A673 (cell line): ENCODE measurements around the gene ZNF157. TPM values are rescaled to one million over a fixed set of nuclear protein-coding genes. Genes with fewer than 3 reads are reported as not detected.
"Not testable (repeated sequence)": the region's sequence is repeated elsewhere in the genome, so short reads cannot be mapped to it uniquely, and the experiment has no call there.

Experiments
- BruUV-seq: library from RNA; stranded (reverse); fragments of 400-500 nt; replicated peaks from 2 replicates; lab custom pipeline; 2021; lab: Mats Ljungman, UMichigan
- CTCF ChIA-PET: fragments of 300-600 bp; sonication (Branson Sonifier 250); formaldehyde crosslinking; loops from one replicate; lab custom pipeline; 2022; ENCODE audit warnings: antibody characterized with exemption; lab: Charles Lee
- POLR2A ChIA-PET: fragments of 300-600 bp; sonication (Branson Sonifier 250); formaldehyde crosslinking; loops from one replicate; lab custom pipeline; 2022; ENCODE audit warnings: antibody characterized with exemption; ENCODE audit not compliant: low non-redundant PET; lab: Charles Lee
- DNase-seq: peaks from one replicate; pipeline ENCODE4 v3.0.0-alpha.2; 2015; ENCODE audit warnings: low spot score
- H3K27ac ChIP-seq: fragments of 200-600 bp; sonication (generic); 2 replicates; pipeline ENCODE4 v1.5.1; 2016; ENCODE audit warnings: mixed run types, low read depth, mild to moderate bottlenecking, mixed read lengths, antibody characterized with exemption, low read length; ENCODE audit not compliant: poor library complexity, severe bottlenecking
- H3K27me3 ChIP-seq: fragments of 200-600 bp; sonication (generic); replicated peaks from 2 replicates; pipeline ENCODE4 v1.6.1; 2017; ENCODE audit warnings: mixed run types, low read depth, mild to moderate bottlenecking, mixed read lengths, antibody characterized with exemption, low read length; ENCODE audit not compliant: insufficient read depth, poor library complexity
- H3K36me3 ChIP-seq: fragments of 200-600 bp; sonication (generic); 2 replicates; pipeline ENCODE4 v1.6.1; 2016; ENCODE audit warnings: mixed run types, mild to moderate bottlenecking, mixed read lengths, antibody characterized with exemption, low read length; ENCODE audit not compliant: insufficient read depth, poor library complexity, severe bottlenecking
- H3K4me1 ChIP-seq: fragments of 200-600 bp; sonication (generic); 2 replicates; pipeline ENCODE4 v1.6.1; 2017; ENCODE audit warnings: mixed run types, mild to moderate bottlenecking, mixed read lengths, antibody characterized with exemption, low read length; ENCODE audit not compliant: insufficient read depth, poor library complexity, severe bottlenecking
- H3K4me3 ChIP-seq: fragments of 200-600 bp; sonication (generic); 2 replicates; pipeline ENCODE4 v1.5.1; 2016; ENCODE audit warnings: low read depth, mixed run types, mild to moderate bottlenecking, mixed read lengths, low read length; ENCODE audit not compliant: poor library complexity, severe bottlenecking
- H3K9me3 ChIP-seq: fragments of 200-600 bp; sonication (generic); 2 replicates; pipeline ENCODE4 v1.6.1; 2016; ENCODE audit warnings: mixed run types, low read depth, mild to moderate bottlenecking, mixed read lengths, antibody characterized with exemption, low read length; ENCODE audit not compliant: poor library complexity, severe bottlenecking
- CTCF ChIP-seq: fragments of 300-800, 200-600 bp; sonication (generic); conservative IDR thresholded peaks from 2 replicates; pipeline ENCODE4 v1.5.1; 2017; ENCODE audit warnings: low read depth, mild to moderate bottlenecking, antibody characterized with exemption, low read length, moderate library complexity, mixed read lengths
- EZH2 ChIP-seq: fragments of 200-600 bp; sonication (generic); IDR thresholded peaks from 2 replicates; pipeline ENCODE4 v1.6.1; 2017; ENCODE audit warnings: borderline replicate concordance, low read depth, mild to moderate bottlenecking, mixed read lengths, antibody characterized with exemption, low read length; ENCODE audit not compliant: poor library complexity, severe bottlenecking
- intact Hi-C: fragments of 100-400 bp; cut with micrococcal nuclease; formaldehyde crosslinking; loops from one replicate; pipeline ENCODE4 v1.10.0; 2022; ENCODE audit not compliant: unreplicated experiment
- total RNA-seq: library from RNA; stranded (reverse); gene quantifications from 2 replicates; pipeline ENCODE4 v1.2.3, GENCODE V29; 2021

Gene ZNF157
- total RNA-seq, 1 experiment from 2014 or later: not detected

DNA sequence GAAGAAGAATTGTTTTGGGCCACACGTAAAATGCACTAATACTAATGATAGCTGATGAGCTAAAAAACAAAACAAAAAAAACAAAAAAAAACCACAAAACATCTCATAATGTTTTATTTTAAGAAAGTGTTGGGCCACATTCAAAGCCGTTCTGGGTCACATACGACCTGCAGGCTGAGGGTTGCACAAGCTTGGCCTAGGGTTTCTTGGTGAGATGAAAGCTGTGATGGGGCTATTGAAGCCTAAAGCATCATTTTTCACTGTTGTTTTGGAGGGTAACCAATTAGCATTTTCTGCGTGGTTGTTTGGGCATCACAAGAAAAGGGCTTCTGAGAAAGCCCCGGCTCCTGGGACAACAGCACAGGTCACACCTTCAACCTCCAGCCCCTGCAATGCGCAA is 42.5 kb upstream of the ZNF157 start:
- BruUV-seq: no TSS peak
- H3K27me3 ChIP-seq: no peaks in the 10 kb centered on the region
- intact Hi-C loops: no loop called here
- TF ChIP-seq CTCF (no peak), EZH2 (no peak)
- H3K4me3 ChIP-seq: no peak overlapping the region
- no peaks in the 10 kb centered on the region for H3K4me1 ChIP-seq
- no peak overlapping the region for H3K27ac ChIP-seq
- no peaks in the 10 kb centered on the region for H3K9me3 ChIP-seq
- ChIA-PET CTCF (no interaction called here), POLR2A (interaction anchor here (0.5 kb wide), 1 partner anchor 1414 kb away, joined by 6 read pairs; no protein-coding TSS in a partner anchor)
- no peak for DNase-seq
- no peaks in the 10 kb centered on the region for H3K36me3 ChIP-seq

- BruUV-seq, H3K27ac ChIP-seq, CTCF ChIA-PET, H3K36me3 ChIP-seq, H3K4me1 ChIP-seq, intact Hi-C loops, H3K27me3 ChIP-seq, H3K9me3 ChIP-seq, H3K4me3 ChIP-seq, DNase-seq, POLR2A ChIA-PET: not testable (repeated sequence)
Measured at GRCh38 chrX:47332729-47333128, 37.6 kb upstream of the ZNF157 start.

DNA sequence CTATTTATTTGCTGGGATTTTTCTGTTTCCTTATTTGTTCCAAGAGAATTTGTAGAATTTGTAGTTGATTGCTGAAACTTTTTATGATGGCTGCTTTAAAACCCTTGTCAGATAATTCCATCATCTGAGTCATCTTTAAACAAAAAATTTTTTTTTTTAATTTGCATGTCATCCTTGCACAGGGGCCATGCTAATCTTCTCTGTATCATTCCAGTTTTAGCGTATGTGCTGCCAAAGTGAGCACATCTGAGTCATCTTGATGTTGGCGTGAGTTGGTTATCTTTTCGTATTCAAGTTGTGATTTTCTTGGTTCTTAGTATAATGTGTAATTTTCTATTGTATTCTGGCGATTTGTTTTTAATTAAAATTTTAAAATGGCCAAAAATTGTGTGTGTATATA is 18.7 kb upstream of the ZNF157 start:
- Histone ChIP-seq H3K27me3 (no peaks in the 10 kb centered on the region), H3K4me3 (no peak overlapping the region), H3K27ac (no peak overlapping the region), H3K4me1 (no peaks in the 10 kb centered on the region), H3K36me3 (no peaks in the 10 kb centered on the region), H3K9me3 (no peaks in the 10 kb centered on the region)
- no TSS peak for BruUV-seq
- DNase-seq: peak; percentile 5
- intact Hi-C loops: no loop called here
- TF ChIP-seq CTCF: no peak
- no peak for TF ChIP-seq EZH2
- ChIA-PET CTCF (no interaction called here), POLR2A (no interaction called here)

DNA sequence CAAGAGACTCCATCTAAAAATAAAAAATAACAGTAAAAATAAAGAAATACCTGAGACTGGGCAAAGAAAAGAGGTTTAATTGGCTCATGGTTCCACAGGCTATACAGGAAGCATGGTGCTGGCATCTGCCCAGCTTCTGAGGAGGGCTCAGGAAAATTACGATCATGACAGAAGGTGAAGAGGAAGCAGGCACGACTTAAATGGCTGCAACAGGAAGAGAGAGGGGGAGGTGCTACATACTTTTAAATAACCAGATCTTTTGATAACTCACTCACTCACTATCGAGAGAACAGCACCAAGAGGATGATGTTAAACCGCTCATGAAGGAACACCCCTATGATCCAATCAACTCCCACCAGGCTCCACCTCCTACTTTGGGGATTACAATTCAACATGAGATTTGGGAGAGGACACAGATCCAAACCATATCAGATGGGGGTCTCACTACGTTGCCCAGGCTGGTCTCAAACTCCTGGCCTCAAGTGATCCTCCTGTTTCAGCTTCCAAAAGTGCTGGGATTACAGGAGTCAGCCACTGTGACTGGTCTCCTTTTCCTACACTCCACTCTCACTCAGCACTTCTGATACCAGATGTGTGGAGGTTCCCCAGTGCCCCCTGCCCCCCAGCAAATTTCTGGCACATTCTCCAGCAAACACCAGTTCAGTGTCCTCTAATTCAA is 11.9 kb upstream of the ZNF157 start:
- Histone ChIP-seq H3K27ac (no peak overlapping the region), H3K27me3 (no peaks in the 10 kb centered on the region), H3K36me3 (no peaks in the 10 kb centered on the region), H3K9me3 (no peaks in the 10 kb centered on the region), H3K4me1 (no peaks in the 10 kb centered on the region), H3K4me3 (no peak overlapping the region)
- intact Hi-C loops: no loop called here
- TF ChIP-seq EZH2 (no peak), CTCF (no peak)
- BruUV-seq: no TSS peak
- ChIA-PET POLR2A (no interaction called here), CTCF (no interaction called here)
- DNase-seq: peak; percentile 22
